ENCODE data around the gene SUPT3H.

Gene SUPT3H

DNA sequence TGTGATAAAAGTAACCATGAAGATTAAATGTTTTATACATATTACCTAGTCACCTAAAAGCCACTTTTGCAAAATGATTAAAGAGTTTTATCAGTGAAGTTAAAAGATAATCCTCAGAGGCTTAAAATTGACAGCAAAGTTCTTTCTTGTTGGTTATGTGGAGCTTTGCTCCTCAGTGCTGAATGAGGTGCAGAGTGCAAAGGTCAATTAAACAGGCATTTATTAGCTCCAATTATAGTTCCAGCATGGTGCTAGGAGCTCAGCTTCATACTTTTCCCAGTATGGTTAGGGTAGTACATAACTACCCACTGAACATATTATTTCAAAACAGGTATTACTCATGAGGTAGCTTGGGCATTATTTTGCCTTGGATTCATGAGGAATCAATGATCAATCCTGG is 463.6 kb downstream of the SUPT3H start:
- TF ChIP-seq, protein P1, sequence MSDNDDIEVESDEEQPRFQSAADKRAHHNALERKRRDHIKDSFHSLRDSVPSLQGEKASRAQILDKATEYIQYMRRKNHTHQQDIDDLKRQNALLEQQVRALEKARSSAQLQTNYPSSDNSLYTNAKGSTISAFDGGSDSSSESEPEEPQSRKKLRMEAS (IDR thresholded peaks at IDR 0.05): no peak
- no peak for TF ChIP-seq FOXM1 (IDR thresholded peaks at IDR 0.05; ENCODE audit: borderline replicate concordance, low read depth)
- no peak for TF ChIP-seq RAD21 (IDR thresholded peaks at IDR 0.05; ENCODE audit: low read depth)
- TF ChIP-seq TEAD4 (IDR thresholded peaks at IDR 0.05): no peak
- TF ChIP-seq, protein P2, sequence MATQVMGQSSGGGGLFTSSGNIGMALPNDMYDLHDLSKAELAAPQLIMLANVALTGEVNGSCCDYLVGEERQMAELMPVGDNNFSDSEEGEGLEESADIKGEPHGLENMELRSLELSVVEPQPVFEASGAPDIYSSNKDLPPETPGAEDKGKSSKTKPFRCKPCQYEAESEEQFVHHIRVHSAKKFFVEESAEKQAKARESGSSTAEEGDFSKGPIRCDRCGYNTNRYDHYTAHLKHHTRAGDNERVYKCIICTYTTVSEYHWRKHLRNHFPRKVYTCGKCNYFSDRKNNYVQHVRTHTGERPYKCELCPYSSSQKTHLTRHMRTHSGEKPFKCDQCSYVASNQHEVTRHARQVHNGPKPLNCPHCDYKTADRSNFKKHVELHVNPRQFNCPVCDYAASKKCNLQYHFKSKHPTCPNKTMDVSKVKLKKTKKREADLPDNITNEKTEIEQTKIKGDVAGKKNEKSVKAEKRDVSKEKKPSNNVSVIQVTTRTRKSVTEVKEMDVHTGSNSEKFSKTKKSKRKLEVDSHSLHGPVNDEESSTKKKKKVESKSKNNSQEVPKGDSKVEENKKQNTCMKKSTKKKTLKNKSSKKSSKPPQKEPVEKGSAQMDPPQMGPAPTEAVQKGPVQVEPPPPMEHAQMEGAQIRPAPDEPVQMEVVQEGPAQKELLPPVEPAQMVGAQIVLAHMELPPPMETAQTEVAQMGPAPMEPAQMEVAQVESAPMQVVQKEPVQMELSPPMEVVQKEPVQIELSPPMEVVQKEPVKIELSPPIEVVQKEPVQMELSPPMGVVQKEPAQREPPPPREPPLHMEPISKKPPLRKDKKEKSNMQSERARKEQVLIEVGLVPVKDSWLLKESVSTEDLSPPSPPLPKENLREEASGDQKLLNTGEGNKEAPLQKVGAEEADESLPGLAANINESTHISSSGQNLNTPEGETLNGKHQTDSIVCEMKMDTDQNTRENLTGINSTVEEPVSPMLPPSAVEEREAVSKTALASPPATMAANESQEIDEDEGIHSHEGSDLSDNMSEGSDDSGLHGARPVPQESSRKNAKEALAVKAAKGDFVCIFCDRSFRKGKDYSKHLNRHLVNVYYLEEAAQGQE (IDR thresholded peaks at IDR 0.05; ENCODE audit: low read depth): no peak
- TF ChIP-seq CEBPB (IDR thresholded peaks at IDR 0.05): no peak
- TF ChIP-seq TCF12 (IDR thresholded peaks at IDR 0.05; ENCODE audit: low read depth): no peak

DNA sequence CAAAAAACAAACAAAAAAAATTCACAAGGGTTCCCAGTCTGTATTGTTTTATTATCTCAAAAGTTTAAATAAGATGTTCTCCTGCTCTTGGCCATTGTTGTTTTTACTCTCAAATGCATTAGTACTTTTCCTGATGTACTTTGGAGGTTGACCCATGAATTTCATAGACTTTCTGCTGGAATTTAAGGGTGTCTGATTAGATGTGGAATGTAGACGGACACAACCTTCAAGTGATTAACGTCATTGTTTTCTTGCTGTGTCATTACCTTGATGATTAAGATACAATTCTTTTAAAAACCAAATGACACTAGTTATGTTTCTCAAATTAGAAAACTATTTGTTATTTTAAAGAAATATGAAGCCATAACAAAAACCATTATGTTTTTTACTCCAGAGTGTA is 471.0 kb downstream of the SUPT3H start:
- TF ChIP-seq TAF1 (IDR thresholded peaks at IDR 0.05; ENCODE audit: low read depth) (no peak), RAD21 (IDR thresholded peaks at IDR 0.05; ENCODE audit: low read depth) (no peak), CEBPB (IDR thresholded peaks at IDR 0.05) (no peak), ZBTB7A (IDR thresholded peaks at IDR 0.05; ENCODE audit: low read depth) (no peak), FOXM1 (IDR thresholded peaks at IDR 0.05; ENCODE audit: borderline replicate concordance, low read depth) (no peak), EP300 (IDR thresholded peaks at IDR 0.05; ENCODE audit: borderline replicate concordance) (no peak), CREB1 (IDR thresholded peaks at IDR 0.05; ENCODE audit: low read depth) (no peak), NFIC (IDR thresholded peaks at IDR 0.05) (no peak), TEAD4 (IDR thresholded peaks at IDR 0.05) (no peak), EGR1 (IDR thresholded peaks at IDR 0.05) (no peak), YY1 (IDR thresholded peaks at IDR 0.05; ENCODE audit: low read depth) (no peak), TCF12 (IDR thresholded peaks at IDR 0.05; ENCODE audit: low read depth) (no peak)
- TF ChIP-seq, protein P3, sequence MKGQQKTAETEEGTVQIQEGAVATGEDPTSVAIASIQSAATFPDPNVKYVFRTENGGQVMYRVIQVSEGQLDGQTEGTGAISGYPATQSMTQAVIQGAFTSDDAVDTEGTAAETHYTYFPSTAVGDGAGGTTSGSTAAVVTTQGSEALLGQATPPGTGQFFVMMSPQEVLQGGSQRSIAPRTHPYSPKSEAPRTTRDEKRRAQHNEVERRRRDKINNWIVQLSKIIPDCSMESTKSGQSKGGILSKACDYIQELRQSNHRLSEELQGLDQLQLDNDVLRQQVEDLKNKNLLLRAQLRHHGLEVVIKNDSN (IDR thresholded peaks at IDR 0.05): no peak
- TF ChIP-seq, protein P2 (IDR thresholded peaks at IDR 0.05; ENCODE audit: low read depth): no peak
- TF ChIP-seq, protein P1 (IDR thresholded peaks at IDR 0.05): no peak

DNA sequence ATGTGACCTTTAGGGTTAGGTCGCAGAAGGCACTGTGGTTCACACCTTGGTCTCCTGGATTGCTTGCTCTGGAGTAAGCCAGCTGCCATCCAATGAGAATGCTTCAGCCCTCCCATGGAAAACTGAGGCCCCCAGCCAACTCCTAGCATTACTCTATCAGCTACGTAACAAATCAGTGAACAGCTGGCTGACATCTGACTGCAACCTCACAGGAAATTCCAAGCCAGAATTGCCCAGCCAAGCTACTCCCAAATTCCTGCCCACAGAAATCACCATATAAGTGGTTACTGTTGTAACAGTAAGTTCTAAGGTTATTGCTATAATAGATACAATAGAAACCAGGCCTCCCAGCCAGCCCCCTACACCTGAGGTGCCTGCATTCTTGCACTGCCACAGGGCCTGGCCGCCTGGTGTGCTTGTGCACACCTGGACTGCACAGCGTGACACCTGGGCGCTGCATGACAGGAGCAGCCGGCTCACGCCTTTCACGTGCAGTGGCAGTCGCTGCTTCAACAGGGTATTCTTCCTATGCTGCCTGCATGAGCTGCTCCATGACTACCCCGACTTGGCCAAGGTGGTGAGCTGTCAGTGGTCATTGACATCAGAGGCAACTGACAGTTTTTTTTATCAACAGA is 479.3 kb downstream of the SUPT3H start:
- TF ChIP-seq, protein P1 (IDR thresholded peaks at IDR 0.05): no peak
- TF ChIP-seq TEAD4 (IDR thresholded peaks at IDR 0.05): peak; percentile 54; the same call in 1 of the 2 replicates

DNA sequence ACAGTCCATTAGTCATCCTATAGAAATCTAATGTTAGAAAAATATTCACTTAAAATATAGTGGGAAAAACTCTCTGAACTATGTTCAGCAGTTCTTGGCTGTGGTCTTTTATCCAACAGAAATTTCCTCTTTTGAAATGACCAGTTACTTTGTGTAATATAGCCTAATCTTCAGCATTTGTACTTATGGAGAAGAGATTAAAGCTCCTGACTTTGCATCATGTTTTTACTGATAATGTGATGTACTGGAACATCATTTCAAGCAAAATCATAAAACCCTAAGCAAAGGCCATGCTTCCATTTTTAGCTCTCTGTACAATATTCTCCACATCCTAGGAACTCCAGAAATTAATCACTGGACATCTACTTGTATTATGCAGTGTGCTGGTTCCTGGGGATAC is 480.4 kb downstream of the SUPT3H start:
- TF ChIP-seq FOXM1 (IDR thresholded peaks at IDR 0.05; ENCODE audit: borderline replicate concordance, low read depth) (no peak), TAF1 (IDR thresholded peaks at IDR 0.05; ENCODE audit: low read depth) (no peak), EGR1 (IDR thresholded peaks at IDR 0.05) (no peak)
- TF ChIP-seq, protein P2 (IDR thresholded peaks at IDR 0.05; ENCODE audit: low read depth): no peak

DNA sequence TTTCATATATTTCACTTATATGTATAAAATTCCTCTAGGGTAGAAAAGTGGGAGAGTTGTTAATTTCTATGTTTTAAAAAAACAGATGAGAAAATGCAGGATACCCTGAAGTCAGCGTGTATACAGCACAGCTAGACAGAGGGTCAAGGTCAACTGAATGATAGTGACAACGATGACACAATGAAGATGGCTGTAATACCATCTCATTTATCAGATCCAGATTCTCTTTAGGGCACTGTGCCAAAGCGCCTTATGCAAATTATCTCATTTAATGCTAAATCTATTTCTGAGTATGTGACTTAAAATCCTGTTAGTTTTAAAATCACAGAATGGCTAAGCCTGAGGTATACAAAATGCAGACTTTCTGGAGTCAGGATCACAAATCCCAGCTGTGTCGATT is 481.0 kb downstream of the SUPT3H start:
- TF ChIP-seq EP300 (IDR thresholded peaks at IDR 0.05; ENCODE audit: borderline replicate concordance) (no peak), YY1 (IDR thresholded peaks at IDR 0.05; ENCODE audit: low read depth) (no peak), CEBPB (IDR thresholded peaks at IDR 0.05) (no peak)
